IMR-90 (cell line): ENCODE results near the gene SEC23IP.

Source experiments
- BHLHE40 ChIP-seq: fragments of 150-350 bp; IDR thresholded peaks from 2 replicates; pipeline ENCODE4 v1.6.1; 2016; ENCODE audit warnings: mild to moderate bottlenecking, low read depth, low read length
- CEBPB ChIP-seq: IDR thresholded peaks from 2 replicates; pipeline ENCODE4 v1.6.1; 2012; ENCODE audit warnings: low read depth, low read length, improper control_type of control experiment
- CHD1 ChIP-seq: IDR thresholded peaks from 2 replicates; pipeline ENCODE4 v1.6.1; 2012; ENCODE audit warnings: low read depth, low read length, improper control_type of control experiment
- CTCF ChIP-seq: conservative IDR thresholded peaks from 2 replicates; pipeline ENCODE4 v1.5.1; 2012; ENCODE audit warnings: mild to moderate bottlenecking, low read depth, low read length, improper control_type of control experiment
- ELK1 ChIP-seq: fragments of 150-350 bp; IDR thresholded peaks from 2 replicates; pipeline ENCODE4 v1.6.1; 2016; ENCODE audit warnings: low read depth, mild to moderate bottlenecking, low read length, moderate library complexity, borderline replicate concordance
- FOS ChIP-seq: fragments of 150-350 bp; IDR thresholded peaks from 2 replicates; pipeline ENCODE4 v1.6.1; 2016; ENCODE audit warnings: low read depth, low read length
- MAZ ChIP-seq: IDR thresholded peaks from 2 replicates; pipeline ENCODE4 v1.6.1; 2012; ENCODE audit warnings: low read depth, mild to moderate bottlenecking, low read length, improper control_type of control experiment, moderate library complexity, borderline replicate concordance
- MXI1 ChIP-seq: IDR thresholded peaks from 2 replicates; pipeline ENCODE4 v1.6.1; 2012; ENCODE audit warnings: low read depth, mild to moderate bottlenecking, low read length, moderate library complexity, borderline replicate concordance
- NFE2L2 ChIP-seq: fragments of 150-350 bp; IDR thresholded peaks from 2 replicates; pipeline ENCODE4 v1.6.1; 2016; ENCODE audit warnings: low read depth, mild to moderate bottlenecking, low read length
- POLR2A ChIP-seq: IDR thresholded peaks from 2 replicates; pipeline ENCODE4 v1.6.1; 2012; ENCODE audit warnings: mild to moderate bottlenecking, low read depth, low read length
- RAD21 ChIP-seq: IDR thresholded peaks from 2 replicates; pipeline ENCODE4 v1.6.1; 2012; ENCODE audit warnings: low read length, improper control_type of control experiment
- SMC3 ChIP-seq: fragments of 150-350 bp; IDR thresholded peaks from 2 replicates; pipeline ENCODE4 v1.6.1; 2016; ENCODE audit warnings: low read depth, mild to moderate bottlenecking, antibody characterized with exemption, low read length, moderate library complexity
- USF2 ChIP-seq: fragments of 150-350 bp; IDR thresholded peaks from 2 replicates; pipeline ENCODE4 v1.6.1; 2017; ENCODE audit warnings: mild to moderate bottlenecking, antibody characterized with exemption, low read length, low read depth

- no peak for TF ChIP-seq CTCF
- TF ChIP-seq POLR2A: no peak
- TF ChIP-seq RAD21: no peak
- no peak for TF ChIP-seq USF2
- no peak for TF ChIP-seq MXI1
- no peak for TF ChIP-seq MAZ
- TF ChIP-seq FOS: no peak
- TF ChIP-seq CEBPB: no peak
- no peak for TF ChIP-seq NFE2L2
- TF ChIP-seq ELK1: no peak
- no peak for TF ChIP-seq BHLHE40
- no peak for TF ChIP-seq CHD1
- TF ChIP-seq SMC3: no peak
These were observed 78.4 kb downstream of the SEC23IP start for GRCh38 chr10:119970963-119971362.
